ENCODE measurements around the gene SERINC4. TPM values are rescaled to one million over a fixed set of nuclear protein-coding genes. Genes with fewer than 3 reads are reported as not detected.
"Not testable (repeated sequence)": the region's sequence is repeated elsewhere in the genome, so short reads cannot be mapped to it uniquely, and the experiment has no call there.

The SERINC4 gene
- total RNA-seq, result not detected

DNA sequence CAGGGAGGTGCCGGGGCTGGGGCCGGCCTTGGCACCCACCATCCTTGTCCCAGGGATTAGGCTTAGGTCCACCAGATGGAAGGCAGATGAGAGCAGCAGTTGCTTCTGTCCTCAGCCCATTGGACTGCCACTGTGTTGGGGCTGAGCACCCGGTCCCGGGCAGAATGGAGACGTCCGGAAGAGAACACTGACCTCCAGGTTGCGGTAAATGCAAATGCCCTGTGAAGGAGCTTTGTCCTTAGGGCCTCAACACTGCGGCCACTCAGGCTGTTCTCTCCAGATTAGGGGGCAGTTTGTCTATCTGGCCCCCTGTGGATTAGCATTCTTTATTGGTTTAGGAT is at the start of gene SERINC4:
Gene SERINC4 (minus strand): TSS at position 276 of the 341 bp plus-strand sequence. CDS start 234 bp downstream, at position 42.
- no peak for DNase-seq

GRCh38 chr15:43845421-43845820 is 45.4 kb upstream of the SERINC4 start:
- no peak for DNase-seq

DNA sequence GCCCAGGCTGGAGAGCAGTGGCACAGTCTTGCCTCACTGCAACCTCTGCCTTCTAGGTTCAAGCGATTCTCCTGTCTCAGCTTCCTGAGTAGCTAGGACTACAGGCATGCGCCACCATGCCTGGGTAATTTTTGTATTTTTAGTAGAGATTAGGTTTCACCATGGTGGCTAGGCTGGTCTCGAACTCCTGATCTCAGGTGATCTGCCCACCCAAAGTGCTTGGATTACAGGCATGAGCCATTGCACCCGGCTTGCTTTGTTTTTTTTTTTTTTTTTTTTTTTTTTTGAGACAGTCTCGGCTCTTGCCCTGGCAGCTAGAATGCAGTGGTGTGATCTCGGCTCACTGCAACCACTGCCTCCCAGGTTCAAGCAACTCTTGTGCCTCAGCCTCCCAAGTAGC is 32.5 kb upstream of the SERINC4 start:
- not testable (repeated sequence) for DNase-seq

DNA sequence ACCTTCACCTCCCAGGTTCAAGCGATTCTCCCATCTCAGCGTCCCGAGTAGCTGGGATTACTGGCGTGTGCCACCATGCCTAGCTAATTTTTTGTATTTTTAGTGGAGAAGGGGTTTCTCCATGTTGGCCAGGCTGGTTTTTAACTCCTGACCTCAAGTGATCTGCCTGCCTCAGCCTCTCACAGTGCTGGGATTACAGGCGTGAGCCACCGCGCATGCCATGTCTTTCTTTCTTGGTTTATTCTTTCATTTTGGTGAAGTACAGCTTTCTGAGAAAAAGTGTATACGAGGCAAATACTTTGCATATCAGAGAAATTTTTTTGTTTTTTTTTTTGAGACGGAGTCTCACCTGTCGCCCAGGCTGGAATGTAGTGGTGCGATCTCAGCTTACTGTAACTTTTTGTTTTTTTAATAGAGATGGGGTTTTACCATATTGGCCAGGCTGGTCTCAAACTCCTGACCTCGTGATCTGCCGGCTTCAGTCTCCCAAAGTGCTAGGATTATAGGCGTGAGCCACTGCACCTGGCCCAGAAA is 31.6 kb upstream of the SERINC4 start:
- DNase-seq, result not testable (repeated sequence)

GRCh38 chr15:43830691-43831275 is 30.8 kb upstream of the SERINC4 start:
- not testable (repeated sequence) for DNase-seq

DNA sequence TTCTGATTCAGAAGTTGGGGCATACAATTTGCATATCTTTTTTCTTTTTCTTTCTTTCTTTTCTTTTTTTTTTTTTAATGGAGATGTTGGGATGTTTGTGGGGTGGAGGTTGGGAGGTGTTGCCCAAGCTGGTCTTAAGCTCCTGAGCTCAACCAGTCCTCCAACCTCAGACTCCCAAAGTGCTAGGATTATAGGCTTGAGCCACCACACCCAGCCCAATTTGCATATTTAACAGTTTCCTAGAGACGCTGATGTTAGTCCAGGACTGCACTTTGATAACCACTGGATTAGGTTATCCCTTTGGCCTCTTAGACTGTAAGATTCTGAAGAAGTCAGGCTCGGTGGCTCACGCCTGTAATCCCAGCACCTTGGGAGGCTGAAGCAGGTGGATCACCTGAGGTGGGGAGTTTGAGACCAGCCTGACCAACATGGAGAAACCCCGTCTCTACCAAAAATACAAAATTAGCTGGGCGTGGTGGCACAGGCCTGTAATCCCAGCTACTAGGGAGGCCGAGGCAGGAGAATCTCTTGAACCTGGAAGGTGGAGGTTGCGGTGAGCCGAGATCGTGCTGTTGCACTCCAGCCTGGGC is 30.0 kb upstream of the SERINC4 start:
- DNase-seq, result not testable (repeated sequence)

- no peak for DNase-seq
Observed at GRCh38 chr15:43828061-43828657, 28.1 kb upstream of the SERINC4 start.

- peak; percentile 28 for DNase-seq
Observed at GRCh38 chr15:43826508-43827341, 26.7 kb upstream of the SERINC4 start, which contains the start of gene WDR76. Gene WDR76, plus strand, starts transcription at chr15:43827002. Its CDS starts 31 bp downstream, at chr15:43827033.

DNA sequence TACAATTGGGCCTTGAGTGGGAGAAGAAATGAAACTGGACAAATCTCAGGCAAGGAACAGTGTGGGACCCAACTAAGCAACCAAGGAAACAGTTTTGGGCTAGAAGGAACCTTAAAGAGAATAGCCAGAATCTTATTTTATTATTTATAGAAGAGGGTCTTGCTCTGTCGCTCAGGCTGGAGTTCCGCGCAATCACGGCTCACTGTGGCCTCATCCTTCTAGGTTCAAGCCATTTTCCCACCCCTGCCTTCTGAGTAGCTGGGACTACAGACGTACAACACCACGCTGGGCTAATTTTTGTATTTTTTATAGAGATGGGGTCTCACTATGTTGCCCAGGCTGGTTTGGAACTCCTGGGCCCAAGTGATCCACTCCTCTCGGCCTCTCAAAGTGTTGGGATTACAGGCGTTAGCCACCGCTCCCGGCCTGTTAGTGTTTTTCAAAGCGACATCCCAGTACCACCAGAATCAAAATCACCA is 26.0 kb upstream of the SERINC4 start:
- no peak for DNase-seq

GRCh38 chr15:43825305-43825704 is 25.3 kb upstream of the SERINC4 start:
- not testable (repeated sequence) for DNase-seq

DNA sequence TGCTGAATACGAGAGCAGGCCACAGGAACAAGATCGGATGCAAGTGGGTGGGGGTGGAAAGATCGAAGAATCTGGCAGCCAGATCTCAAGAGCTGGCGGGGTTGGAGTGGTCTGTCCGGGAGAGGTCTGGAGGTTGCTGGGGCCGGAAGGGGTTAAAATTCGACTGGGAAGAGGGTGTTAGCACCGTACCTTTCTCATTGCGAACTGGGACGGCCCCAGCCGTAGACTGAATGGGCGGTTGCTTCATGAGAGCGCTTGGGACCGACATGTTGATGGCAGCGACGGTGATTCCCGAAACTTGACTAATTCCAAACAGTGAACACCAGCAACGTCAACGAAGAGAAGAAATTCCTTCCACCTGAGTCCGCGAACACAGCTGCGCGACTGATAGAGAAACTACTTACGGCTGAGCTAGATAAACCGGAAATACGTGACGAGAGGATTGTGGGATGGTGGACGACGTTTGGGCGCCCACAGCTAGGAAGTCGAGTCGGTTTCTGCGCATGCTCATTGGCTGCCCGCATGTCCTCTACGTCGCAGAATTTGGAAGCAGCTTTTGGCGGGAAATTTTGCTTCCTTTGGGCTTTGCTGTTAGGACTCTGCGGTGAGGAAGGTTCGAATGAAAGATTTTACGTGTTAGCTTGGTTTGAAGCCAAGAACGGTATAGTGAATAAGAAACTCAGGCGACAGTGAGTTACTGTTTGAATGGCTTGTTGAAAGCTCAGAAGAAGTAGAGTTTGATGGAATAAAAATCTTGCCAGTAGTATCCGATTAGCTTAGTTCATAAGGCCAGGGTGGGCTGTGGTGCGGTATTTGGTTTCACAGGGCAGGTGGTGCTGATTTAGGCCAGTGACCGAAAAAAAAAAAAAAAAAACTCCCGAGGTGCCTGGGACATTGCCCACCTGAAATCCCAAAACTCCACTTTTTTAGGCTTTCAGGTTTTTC is 24.6 kb upstream of the SERINC4 start, which contains the start of gene MFAP1:
Gene MFAP1 (minus strand): TSS at position 389 of the 945 bp plus-strand sequence. CDS start 121 bp downstream, at position 268.
- DNase-seq, result peak; percentile 83

DNA sequence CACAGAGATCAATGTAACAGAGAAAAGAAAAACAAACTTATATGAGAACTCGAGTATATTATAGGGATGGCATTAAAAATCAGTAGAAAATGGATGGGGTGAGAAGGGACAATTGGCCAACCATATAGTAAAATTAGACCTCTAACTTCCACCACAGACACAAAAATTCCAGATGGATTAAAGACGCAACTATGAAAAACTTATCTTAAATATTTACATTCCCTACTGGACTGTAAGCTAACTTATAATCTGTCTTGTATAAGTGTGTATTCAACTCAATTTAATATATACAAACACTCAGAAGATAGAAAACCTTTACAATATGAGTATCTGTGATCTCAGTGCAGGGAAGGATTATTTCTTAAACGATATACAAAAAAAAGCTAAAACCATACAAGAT is 21.5 kb upstream of the SERINC4 start:
- no peak for DNase-seq

DNA sequence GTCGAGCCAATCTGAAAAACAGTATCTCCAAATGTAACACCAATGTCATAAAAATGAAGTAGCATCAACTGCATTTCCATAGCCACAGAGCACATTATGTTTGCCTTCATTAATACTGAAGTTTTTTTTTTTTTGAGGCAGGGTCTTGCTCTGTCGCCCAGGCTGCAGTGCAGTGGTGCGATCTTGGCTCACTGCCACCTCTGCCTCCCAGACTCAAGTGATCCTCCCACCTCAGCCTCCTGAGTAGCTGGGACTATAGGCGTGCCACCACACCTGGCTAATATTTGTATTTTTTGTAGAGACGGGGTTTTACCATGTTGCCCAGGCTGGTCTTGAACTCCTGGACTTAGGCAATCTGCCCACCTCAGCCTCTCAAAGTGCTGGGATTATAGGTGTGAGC is 15.0 kb upstream of the SERINC4 start:
- DNase-seq, result not testable (repeated sequence)

DNA sequence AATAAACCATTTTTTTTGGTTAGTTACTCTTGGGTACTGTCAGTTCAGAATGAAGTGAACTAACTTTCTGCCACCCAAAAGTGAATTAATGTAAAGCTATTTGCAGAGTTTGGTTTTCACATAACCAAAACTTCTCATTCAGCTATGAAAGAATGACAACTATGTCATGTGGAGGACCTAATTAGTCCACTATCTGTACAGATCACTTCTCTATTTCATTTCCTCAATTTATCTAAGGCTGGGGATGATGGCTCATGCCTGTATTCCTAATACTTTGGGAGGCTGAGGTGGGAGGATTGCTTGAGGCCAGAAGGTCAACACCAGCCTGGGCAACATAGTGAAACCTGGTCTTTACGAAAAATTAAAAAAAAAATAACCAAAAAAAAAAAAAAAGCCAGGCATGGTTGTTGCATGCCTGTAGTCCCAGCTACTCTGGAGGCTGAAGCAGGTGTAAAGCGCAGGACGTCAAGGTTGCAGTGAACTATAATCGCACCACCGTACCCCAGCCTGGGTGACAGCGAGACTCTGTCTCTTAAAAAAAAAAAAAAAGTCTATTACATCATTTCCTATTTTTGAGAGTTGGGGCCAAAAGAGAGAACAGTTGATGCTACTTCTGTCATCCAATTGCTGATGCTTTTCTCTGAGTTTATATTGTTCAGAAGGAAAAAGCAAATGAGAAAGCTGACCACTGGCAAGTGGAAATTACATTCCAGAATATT is 9.1 kb upstream of the SERINC4 start:
- DNase-seq, result no peak

- no peak for DNase-seq
Observed at GRCh38 chr15:43808435-43808950, 8.5 kb upstream of the SERINC4 start.

DNA sequence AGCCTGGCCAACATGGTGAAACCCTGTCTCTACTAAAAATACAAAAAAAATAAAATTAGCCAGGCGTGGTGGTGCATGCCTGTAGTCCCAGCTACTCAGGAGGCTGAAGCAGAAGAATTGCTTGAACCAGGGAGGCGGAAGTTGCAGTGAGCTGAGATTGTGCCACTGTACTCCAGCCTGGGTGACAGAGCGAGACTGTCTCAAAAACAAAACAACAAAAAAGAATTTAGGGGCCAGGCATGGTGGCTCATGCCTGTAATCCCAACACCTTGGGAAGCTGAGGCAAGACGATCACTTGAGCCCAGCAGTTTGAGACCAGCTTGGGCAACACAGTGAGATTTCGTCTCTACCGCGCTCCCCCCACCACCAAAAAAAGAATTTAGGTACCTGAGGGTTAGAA is 2.7 kb upstream of the SERINC4 start:
- not testable (repeated sequence) for DNase-seq

- DNase-seq, result peak; percentile 89
Observed at GRCh38 chr15:43800286-43801141, 494 bp upstream of the SERINC4 start, which contains the start of gene HYPK. Gene HYPK, plus strand, starts transcription at chr15:43800599. Its CDS starts 24 bp downstream, at chr15:43800623.

DNA sequence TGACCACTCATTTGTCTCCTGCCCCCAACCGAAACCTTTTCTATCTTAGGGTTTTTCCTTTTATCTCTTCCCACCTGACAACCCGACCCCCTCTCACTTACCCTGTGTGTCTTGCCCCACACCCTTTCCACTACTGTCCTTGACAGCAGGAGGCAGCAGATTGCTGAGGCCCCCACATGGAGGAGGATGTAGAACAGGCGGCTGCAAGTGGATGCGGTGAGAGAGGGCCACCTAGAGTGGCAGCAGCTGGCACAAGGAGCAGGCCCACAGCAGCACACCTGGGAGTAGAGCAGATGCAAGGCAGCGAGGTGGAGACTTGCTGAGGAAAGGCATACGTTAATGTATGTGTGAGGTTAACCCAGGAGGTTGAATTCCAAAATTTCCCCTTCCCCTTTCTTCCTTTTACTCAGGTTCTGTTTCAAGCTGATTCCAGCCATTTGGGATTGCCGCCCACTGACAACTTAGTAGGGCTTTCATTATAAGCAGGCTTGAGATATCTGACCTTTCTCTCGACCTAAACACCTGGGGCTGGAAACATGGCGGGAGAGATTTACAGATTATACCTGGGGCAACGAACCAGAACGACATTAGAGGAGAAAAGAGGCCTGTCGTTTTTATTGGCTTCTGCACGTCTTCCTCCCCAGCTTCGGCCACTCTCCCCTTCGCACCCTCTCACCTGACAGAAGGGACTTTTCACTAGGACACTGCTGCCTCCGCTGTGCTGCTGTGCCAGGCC is 643 bp downstream of the SERINC4 start:
- DNase-seq, result no peak
